Epithelial cell of esophagus (primary cell): ENCODE results near the gene DIP2C.

Experiments used
- DNase-seq: peaks from one replicate; pipeline ENCODE4 v3.0.0; 2010; ENCODE audit warnings: low read depth
- H3K4me3 ChIP-seq: 2 replicates; pipeline ENCODE4 v1.5.1; 2011; ENCODE audit warnings: mild to moderate bottlenecking, low read length, control low read depth
- TF ChIP-seq, protein P1 (sequence below): IDR thresholded peaks from 2 replicates; pipeline ENCODE4 v1.5.1; 2011; ENCODE audit warnings: low read depth, mild to moderate bottlenecking, low read length, control low read depth, inconsistent platforms; ENCODE audit not compliant: insufficient read depth; ENCODE audit errors: missing control alignments

Gene DIP2C

DNA sequence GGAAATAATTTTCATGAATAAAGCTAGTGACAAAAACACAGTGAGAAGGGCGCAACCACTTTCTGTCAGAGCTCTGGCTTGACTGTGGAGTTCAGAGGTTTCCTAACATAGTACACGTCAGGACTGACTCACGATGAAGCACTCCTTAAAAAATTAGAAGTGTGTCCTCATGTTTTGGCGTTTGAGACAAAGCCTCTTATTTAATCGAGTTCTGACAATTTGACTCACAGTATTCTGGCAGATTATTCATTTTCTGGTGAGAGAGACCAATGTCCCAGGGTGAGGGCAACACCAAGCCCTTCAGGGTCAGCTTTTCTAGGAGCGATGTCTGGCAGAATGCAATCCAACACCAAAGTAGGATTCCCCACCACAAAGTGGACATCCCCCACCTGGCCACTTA, 108.7 kb downstream of the DIP2C start:
- DNase-seq = peak; percentile 72
- no peak overlapping the region for H3K4me3 ChIP-seq
- TF ChIP-seq, protein P1, sequence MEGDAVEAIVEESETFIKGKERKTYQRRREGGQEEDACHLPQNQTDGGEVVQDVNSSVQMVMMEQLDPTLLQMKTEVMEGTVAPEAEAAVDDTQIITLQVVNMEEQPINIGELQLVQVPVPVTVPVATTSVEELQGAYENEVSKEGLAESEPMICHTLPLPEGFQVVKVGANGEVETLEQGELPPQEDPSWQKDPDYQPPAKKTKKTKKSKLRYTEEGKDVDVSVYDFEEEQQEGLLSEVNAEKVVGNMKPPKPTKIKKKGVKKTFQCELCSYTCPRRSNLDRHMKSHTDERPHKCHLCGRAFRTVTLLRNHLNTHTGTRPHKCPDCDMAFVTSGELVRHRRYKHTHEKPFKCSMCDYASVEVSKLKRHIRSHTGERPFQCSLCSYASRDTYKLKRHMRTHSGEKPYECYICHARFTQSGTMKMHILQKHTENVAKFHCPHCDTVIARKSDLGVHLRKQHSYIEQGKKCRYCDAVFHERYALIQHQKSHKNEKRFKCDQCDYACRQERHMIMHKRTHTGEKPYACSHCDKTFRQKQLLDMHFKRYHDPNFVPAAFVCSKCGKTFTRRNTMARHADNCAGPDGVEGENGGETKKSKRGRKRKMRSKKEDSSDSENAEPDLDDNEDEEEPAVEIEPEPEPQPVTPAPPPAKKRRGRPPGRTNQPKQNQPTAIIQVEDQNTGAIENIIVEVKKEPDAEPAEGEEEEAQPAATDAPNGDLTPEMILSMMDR = no peak

DNA sequence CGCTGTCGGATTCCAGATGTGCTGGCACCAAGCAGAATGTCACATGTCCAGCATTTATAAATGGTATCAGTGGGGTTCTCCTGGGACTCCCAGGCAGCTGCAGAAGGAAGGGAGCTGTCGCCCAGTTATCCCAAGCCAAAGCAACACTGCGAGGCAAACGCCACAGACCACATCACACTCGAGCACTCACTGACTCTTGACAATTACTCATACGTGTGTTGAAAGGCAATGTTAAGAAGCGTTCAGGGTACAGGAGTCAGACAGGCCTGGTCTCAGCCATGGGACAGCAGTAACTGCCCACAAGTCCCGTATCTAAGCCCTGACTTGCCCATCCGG, 113.4 kb downstream of the DIP2C start:
- DNase-seq = peak; percentile 67
- no peak overlapping the region for H3K4me3 ChIP-seq
- TF ChIP-seq, protein P1 = no peak

DNA sequence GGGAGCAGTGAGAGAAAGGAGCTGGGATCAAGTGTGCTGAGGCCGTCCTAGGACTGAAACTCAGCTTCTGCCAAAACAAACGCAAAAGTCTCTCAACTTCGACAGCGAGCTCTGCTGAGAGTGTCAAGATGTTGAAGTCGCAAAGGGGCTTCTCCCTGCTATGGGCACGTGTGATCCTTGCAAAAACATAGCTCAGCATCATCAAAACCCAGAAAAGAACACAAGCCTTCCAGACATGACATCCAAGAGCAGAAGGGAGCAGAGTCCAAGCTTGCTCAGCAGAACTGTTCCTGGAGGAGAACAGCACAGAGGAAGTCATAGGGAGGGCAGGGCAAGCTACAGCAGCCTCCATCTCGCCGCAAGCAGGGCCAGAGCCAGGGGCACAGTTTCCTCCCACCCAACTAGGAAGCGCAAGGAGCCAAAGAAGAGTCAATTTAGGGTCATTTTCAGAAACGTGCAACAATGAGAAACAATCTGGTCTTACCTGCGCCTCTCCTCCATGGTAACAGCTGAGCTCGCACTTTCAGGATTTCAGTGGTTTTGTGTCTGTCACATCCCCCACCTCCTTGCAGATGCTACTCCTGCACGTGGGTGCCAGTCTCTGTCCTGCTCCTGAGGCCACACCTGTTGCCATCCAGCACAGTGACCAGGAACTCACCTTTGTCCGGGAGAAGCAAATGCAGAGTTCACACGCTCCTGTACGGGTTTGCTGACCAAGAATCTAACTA, 113.9 kb downstream of the DIP2C start:
- H3K4me3 ChIP-seq = no peak overlapping the region
- DNase-seq = no peak
- TF ChIP-seq, protein P1 = no peak

DNA sequence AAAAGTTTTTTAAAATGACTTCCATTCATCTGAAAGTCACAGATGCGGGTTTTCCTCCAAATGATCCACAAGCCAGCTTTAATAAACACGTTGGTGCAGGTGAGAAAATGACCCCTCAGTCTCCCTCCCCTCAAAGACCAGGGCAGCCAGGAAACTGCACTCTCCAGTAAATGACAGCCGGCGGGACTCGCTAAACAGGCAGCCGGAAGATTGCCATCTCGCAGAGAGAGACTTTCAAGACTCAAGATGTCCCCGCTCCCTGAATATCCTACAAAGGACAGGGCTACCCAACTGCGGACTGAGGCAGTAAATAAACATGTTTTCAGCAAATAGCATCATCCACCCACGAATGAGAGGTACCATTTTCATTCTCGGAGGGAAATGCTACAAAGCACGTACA, 116.8 kb downstream of the DIP2C start:
- DNase-seq = no peak
- no peak overlapping the region for H3K4me3 ChIP-seq
- TF ChIP-seq, protein P1 = no peak

DNA sequence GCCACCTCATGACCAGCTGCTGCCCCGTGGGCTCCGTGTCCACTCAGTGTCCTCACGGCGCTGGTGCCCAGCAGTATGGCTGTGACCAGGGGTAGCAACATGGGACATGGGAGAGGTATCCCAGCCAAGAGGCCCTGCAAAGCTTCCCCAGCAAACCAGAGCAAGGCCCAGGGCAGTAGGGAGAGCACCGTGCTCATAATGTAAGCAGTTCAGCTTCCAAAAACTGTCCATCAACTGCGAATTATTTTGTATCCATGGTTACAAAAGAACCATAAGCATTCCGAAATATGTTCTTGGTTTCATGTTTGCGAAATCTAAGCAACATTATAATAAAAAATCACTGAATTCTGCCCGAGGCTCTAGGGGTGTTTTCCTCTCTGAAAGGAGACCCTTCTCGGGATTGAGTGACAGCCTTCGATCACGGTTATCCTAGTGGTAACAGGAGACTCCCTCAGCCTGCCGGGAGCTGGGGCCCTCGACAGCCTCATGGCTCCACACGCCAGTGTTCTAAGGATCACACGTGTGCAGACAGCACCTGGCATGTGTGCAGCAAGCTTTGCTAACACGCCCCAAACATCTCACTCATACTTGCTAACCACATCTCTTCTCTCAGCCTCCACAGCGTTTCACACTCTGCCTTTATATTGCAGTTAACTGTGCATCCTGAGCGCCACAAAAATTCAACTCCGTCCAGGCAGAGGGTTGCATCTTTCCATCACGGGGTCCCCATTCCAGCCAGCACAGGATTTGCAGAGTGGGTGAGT, 117.6 kb downstream of the DIP2C start:
- TF ChIP-seq, protein P1 = no peak
- H3K4me3 ChIP-seq = no peak overlapping the region
- no peak for DNase-seq

DNA sequence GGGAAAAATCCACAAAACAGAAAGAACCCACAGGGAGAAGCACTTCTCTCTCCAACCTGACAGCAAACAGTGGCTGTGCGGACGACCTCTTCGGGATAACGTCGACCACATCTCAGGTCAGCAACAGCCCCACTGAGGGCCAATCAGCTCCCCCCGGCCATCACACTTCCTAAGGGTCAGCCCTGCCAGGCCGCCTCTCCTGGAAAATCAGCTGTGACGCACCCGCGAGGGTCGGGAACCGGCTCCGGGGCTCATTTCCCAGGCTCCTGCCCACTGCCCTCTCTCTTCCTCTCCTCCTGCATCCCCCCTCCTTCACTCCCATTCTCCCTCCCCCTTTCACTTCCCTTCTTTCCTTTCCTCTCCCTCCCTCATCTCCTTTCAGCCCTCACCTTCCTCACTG, 118.3 kb downstream of the DIP2C start:
- H3K4me3 ChIP-seq = no peak overlapping the region
- TF ChIP-seq, protein P1 = no peak
- DNase-seq = no peak
